ENCODE measurements around the gene GNB1.

GNB1 gene

DNA sequence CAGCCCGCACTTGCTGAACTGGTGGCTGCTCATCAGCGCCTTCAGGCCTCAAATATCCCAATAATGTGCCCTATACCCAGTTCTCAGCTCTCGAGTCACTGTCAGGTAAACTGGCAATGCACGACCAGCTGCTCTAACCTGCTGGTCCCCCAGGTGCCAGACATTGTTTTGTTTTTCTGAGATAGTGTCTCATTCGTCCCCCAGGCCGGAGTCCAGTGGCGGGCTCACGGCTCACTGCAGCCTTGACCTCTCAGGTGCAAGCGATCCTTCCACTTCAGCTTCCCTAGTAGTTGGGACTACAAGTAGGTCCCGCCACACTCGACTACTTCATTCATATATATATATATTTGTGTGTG, 111.6 kb downstream of the GNB1 start:
- Histone ChIP-seq H3K79me2 (ENCODE audit: insufficient read depth, low read length) (peaks cover 38% of the 10 kb centered on the region), H3K27me3 (ENCODE audit: insufficient read depth, low read length) (no peaks in the 10 kb centered on the region), H3K4me3 (ENCODE audit: low read depth, low read length, poor library complexity, severe bottlenecking) (peak overlapping the region; percentile 81), H3K36me3 (ENCODE audit: insufficient read depth, low read length) (peaks cover 20% of the 10 kb centered on the region), H3K4me1 (ENCODE audit: insufficient read depth, low read length, severe bottlenecking) (peaks cover 74% of the 10 kb centered on the region), H4K20me1 (ENCODE audit: insufficient read depth, low read length) (no peaks in the 10 kb centered on the region), H3F3A (ENCODE audit: insufficient read depth, low read length) (peaks cover 12% of the 10 kb centered on the region; the same call in 1 of the 2 replicates), H3K27ac (ENCODE audit: low read depth, low read length, poor library complexity, severe bottlenecking) (peak overlapping the region; percentile 100), H2AFZ (ENCODE audit: low read length) (no peak overlapping the region), H3K9me3 (ENCODE audit: low read length) (no peaks in the 10 kb centered on the region), H3K9me2 (ENCODE audit: low read depth, low read length) (no peaks in the 10 kb centered on the region), H3K9ac (ENCODE audit: low read length) (peak overlapping the region; percentile 87), H3K4me2 (ENCODE audit: low read length) (peak overlapping the region; percentile 91)
- TF ChIP-seq EZH2 (IDR thresholded peaks at IDR 0.05; ENCODE audit: borderline replicate concordance, low read length): no peak
- TF ChIP-seq, protein P1, sequence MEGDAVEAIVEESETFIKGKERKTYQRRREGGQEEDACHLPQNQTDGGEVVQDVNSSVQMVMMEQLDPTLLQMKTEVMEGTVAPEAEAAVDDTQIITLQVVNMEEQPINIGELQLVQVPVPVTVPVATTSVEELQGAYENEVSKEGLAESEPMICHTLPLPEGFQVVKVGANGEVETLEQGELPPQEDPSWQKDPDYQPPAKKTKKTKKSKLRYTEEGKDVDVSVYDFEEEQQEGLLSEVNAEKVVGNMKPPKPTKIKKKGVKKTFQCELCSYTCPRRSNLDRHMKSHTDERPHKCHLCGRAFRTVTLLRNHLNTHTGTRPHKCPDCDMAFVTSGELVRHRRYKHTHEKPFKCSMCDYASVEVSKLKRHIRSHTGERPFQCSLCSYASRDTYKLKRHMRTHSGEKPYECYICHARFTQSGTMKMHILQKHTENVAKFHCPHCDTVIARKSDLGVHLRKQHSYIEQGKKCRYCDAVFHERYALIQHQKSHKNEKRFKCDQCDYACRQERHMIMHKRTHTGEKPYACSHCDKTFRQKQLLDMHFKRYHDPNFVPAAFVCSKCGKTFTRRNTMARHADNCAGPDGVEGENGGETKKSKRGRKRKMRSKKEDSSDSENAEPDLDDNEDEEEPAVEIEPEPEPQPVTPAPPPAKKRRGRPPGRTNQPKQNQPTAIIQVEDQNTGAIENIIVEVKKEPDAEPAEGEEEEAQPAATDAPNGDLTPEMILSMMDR (IDR thresholded peaks at IDR 0.05; ENCODE audit: low read length): no peak

DNA sequence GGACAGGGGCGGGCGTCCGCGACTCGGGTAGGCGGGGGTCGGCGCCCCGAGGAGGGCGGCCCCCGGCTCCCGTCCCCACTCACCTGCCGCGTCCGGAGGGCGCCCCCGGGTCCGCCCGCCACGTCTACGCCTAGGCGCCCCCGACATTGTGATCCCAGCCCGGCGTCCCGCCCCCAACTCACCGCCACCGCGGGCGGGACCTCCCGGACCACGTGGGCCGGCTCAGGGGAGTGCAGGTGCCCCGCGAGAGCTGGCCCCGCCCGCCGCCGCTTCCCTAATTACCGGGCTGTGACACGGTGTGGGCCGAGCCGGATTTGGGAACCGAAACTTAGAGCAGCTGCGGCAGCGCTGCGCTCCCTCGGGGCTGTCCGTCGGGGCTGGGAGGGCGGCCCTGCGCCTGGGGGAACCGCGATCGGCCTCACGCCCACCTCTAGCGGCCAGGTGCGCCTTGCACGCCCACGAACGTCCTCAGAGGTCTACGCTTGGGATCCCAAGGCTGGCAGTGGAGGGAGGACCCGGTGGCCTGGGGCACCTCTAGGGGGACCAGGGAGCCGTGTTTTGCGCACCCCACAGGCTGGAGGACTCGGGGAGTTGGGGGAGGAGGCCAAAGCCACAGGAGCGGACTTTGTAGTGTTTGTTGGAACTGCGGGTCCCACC, 112.1 kb downstream of the GNB1 start:
- Histone ChIP-seq H3K4me3 (ENCODE audit: low read depth, low read length, poor library complexity, severe bottlenecking) (peak overlapping the region; percentile 81), H2AFZ (ENCODE audit: low read length) (no peak overlapping the region), H3K79me2 (ENCODE audit: insufficient read depth, low read length) (peaks cover 43% of the 10 kb centered on the region), H3K4me2 (ENCODE audit: low read length) (peak overlapping the region; percentile 91), H3K9ac (ENCODE audit: low read length) (peak overlapping the region; percentile 87), H3K9me2 (ENCODE audit: low read depth, low read length) (no peaks in the 10 kb centered on the region), H4K20me1 (ENCODE audit: insufficient read depth, low read length) (no peaks in the 10 kb centered on the region), H3K4me1 (ENCODE audit: insufficient read depth, low read length, severe bottlenecking) (peaks cover 74% of the 10 kb centered on the region), H3K9me3 (ENCODE audit: low read length) (no peaks in the 10 kb centered on the region), H3K36me3 (ENCODE audit: insufficient read depth, low read length) (peaks cover 24% of the 10 kb centered on the region), H3F3A (ENCODE audit: insufficient read depth, low read length) (peaks cover 12% of the 10 kb centered on the region; the same call in 1 of the 2 replicates), H3K27me3 (ENCODE audit: insufficient read depth, low read length) (no peaks in the 10 kb centered on the region), H3K27ac (ENCODE audit: low read depth, low read length, poor library complexity, severe bottlenecking) (peak overlapping the region; percentile 100)
- TF ChIP-seq, protein P1 (IDR thresholded peaks at IDR 0.05; ENCODE audit: low read length): peak; percentile 60
- no peak for TF ChIP-seq EZH2 (IDR thresholded peaks at IDR 0.05; ENCODE audit: borderline replicate concordance, low read length)

DNA sequence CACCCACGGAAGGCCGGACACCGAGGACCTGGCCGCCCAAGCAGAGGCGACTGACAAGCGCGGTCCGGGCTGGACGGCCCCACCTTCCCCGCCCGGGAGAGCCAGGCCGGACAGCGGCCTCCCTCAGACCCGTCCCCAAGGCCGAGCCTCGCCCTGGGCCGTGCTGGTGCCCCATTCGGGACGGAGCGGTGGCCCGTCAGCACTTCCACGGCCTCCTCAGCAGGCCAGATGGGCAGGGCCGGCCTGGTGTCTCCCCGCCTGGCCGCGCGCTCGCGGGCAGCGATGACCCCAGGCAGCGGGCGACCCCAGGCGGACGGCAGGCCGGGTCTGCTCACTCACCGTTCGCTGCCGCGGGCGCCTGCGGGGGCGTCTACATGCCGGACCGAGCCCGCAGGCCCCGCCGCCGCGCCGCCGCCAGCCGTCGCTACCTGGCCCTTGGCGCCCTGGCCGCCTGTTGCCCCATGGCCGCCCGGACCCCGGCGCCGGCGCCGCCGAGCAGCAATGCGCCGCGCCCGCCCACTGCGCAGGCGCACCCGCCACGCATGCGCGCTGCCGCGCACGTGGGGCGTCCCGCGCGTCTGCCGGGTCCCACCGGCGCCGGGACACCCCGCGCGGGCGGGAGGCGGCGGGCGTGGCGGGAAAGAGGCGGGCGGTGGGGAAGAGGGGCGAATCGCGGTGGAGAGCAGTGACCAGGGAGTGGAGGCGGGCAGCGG, 112.8 kb downstream of the GNB1 start, which contains the start of gene NADK:
TSS of gene NADK (minus strand) at position 521 of the 713 bp plus-strand sequence. CDS start 13,064 bp downstream, outside the sequence.
- Histone ChIP-seq H3K9me3 (ENCODE audit: low read length) (no peaks in the 10 kb centered on the region), H3K9ac (ENCODE audit: low read length) (peak within 1 kb of the TSS; percentile 92), H3K4me2 (ENCODE audit: low read length) (peak within 1 kb of the TSS; percentile 91), H3K4me3 (ENCODE audit: low read depth, low read length, poor library complexity, severe bottlenecking) (peak within 1 kb of the TSS; percentile 81), H3K27me3 (ENCODE audit: insufficient read depth, low read length) (no peaks in the 10 kb centered on the region), H3K79me2 (ENCODE audit: insufficient read depth, low read length) (peaks cover 49% of the 10 kb centered on the region), H4K20me1 (ENCODE audit: insufficient read depth, low read length) (no peaks in the 10 kb centered on the region), H3F3A (ENCODE audit: insufficient read depth, low read length) (peaks cover 12% of the 10 kb centered on the region; the same call in 1 of the 2 replicates), H3K36me3 (ENCODE audit: insufficient read depth, low read length) (peaks cover 31% of the 10 kb centered on the region), H3K4me1 (ENCODE audit: insufficient read depth, low read length, severe bottlenecking) (peaks cover 68% of the 10 kb centered on the region), H3K27ac (ENCODE audit: low read depth, low read length, poor library complexity, severe bottlenecking) (peak within 1 kb of the TSS; percentile 100), H2AFZ (ENCODE audit: low read length) (no peak within 1 kb of the TSS), H3K9me2 (ENCODE audit: low read depth, low read length) (no peaks in the 10 kb centered on the region)
- TF ChIP-seq, protein P1 (IDR thresholded peaks at IDR 0.05; ENCODE audit: low read length): no peak
- no peak for TF ChIP-seq EZH2 (IDR thresholded peaks at IDR 0.05; ENCODE audit: borderline replicate concordance, low read length)
